ENCODE measurements around the gene MED26.

MED26 gene

DNA sequence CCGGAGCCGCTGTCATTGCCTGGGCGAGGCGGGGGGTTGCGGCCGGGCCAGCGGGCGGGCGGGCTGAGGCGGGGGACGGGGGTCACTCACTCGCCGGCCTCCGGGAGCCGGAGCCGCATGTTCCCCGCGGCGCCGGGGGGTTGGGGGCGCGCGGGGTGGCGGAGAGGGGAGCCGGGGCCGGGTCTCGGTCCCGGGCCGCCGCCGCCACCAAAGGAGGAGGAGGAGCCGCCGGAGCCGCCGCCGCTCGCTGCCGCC lies 149 bp downstream of the MED26 start:
- Histone ChIP-seq H3K36me3 (ENCODE audit: control insufficient read depth, insufficient read depth, low read length) (peaks cover 22% of the 10 kb centered on the region), H3K4me1 (ENCODE audit: control insufficient read depth, insufficient read depth, low read length, poor library complexity, severe bottlenecking) (peaks cover 16% of the 10 kb centered on the region), H3K4me3 (ENCODE audit: insufficient read depth, low read depth, low read length, poor library complexity, severe bottlenecking) (peak overlapping the region; percentile 89), H3K9me3 (ENCODE audit: control insufficient read depth, low read length) (no peaks in the 10 kb centered on the region), H3K27me3 (replicated peaks; ENCODE audit: control insufficient read depth, insufficient read depth, low read length, poor library complexity, severe bottlenecking) (no peaks in the 10 kb centered on the region), H3K27ac (ENCODE audit: insufficient read depth, low read length, poor library complexity, severe bottlenecking) (peak overlapping the region; percentile 71)
- no peak for DNase-seq

DNA sequence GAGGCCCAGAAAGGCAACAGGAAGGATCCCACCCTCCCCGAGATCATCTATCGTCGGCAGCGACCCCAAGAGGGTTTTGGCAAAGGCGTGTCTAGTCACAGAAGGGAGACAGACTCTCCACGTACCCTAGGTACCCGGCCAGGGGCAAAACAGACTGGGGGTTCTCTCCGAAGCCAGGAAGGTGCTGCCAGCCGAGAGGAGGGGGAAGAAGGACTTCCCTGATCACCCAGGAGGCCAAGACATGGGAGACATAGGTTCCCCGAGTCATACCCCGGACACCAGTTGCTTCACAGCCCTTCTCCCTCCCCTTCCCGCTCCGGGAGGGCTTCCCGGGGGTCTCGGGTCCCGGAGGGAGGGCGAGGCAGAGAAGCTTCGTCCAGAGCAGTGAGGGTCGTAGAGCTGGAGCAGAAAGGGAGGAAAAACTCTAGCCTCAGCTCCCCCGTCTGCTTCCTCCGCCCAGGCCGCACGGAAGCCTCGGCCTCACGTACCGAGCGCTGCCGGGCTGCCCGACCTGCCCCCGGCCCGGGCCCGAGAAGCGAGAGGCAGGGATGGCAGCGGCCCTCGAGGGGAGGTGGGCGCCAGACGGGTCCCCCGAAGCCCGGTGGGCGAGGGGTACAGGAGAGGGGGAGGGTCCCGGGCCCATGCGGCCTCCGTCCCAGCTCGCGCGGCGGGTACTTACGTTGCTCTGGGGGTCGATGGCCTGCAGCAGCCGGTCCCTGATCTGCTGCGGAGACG lies 644 bp downstream of the MED26 start:
- Histone ChIP-seq H3K27me3 (replicated peaks; ENCODE audit: control insufficient read depth, insufficient read depth, low read length, poor library complexity, severe bottlenecking) (no peaks in the 10 kb centered on the region), H3K27ac (ENCODE audit: insufficient read depth, low read length, poor library complexity, severe bottlenecking) (peak overlapping the region; percentile 71), H3K4me1 (ENCODE audit: control insufficient read depth, insufficient read depth, low read length, poor library complexity, severe bottlenecking) (peaks cover 16% of the 10 kb centered on the region), H3K9me3 (ENCODE audit: control insufficient read depth, low read length) (no peaks in the 10 kb centered on the region), H3K4me3 (ENCODE audit: insufficient read depth, low read depth, low read length, poor library complexity, severe bottlenecking) (peak overlapping the region; percentile 89), H3K36me3 (ENCODE audit: control insufficient read depth, insufficient read depth, low read length) (peaks cover 20% of the 10 kb centered on the region)
- DNase-seq = no peak

DNA sequence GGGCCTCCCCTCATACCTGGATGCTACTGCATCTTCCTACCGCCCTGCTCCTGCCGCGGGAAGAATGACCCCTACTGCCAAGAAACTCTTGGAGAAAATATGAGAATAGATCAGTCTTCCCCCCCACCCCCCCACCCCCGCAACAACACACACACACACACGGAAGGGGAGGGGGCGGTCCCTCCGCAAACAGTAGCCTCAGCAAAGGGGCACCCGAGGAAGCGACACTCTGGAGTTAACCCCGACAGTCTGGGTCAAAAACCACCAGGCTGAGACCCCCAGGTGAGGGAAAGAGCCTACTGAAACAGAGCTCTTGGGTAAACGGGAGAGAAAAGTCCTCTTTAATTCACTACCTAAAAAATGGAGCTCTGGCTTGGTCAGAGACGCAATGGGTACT lies 1.2 kb downstream of the MED26 start:
- Histone ChIP-seq H3K4me3 (ENCODE audit: insufficient read depth, low read depth, low read length, poor library complexity, severe bottlenecking) (peak overlapping the region; percentile 89), H3K4me1 (ENCODE audit: control insufficient read depth, insufficient read depth, low read length, poor library complexity, severe bottlenecking) (peaks cover 16% of the 10 kb centered on the region), H3K27me3 (replicated peaks; ENCODE audit: control insufficient read depth, insufficient read depth, low read length, poor library complexity, severe bottlenecking) (no peaks in the 10 kb centered on the region), H3K27ac (ENCODE audit: insufficient read depth, low read length, poor library complexity, severe bottlenecking) (peak overlapping the region; percentile 71), H3K9me3 (ENCODE audit: control insufficient read depth, low read length) (no peaks in the 10 kb centered on the region), H3K36me3 (ENCODE audit: control insufficient read depth, insufficient read depth, low read length) (peaks cover 20% of the 10 kb centered on the region)
- DNase-seq = no peak

DNA sequence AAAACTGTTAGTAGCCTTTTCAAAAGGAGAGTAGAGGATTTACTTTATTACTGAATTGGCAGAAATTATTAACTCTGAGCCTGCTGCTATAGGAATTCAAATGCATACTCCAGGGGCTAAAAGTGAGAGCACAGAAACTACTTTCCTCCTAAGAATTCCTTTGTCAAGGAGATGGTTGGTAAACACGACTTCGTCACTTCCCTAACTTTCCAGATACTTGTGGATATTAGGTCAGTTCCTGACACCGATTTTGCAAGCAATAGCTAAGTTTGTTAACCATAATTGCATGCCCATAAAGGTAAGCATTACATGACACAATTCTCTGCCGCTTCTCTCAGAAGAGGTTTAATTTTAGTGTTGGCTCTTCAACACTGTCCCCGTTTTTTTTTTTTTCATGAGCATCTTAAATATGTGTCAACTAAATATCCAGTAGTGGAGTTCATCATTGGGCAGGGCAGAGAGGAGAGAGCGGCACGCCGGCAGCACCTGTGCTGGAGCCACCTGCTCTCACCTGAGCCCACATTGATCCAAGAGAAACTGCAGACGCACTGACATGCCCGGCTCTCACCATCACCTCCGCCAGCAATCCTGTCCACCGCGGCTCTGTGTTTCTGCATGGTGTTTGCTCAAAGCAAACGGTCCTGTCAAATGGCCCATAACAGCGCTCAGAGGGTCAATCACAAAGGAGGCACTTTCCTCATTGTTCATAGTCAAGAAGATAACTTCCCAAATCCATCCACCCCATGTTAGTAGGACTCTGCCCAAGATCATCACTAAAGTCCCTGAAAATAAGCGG lies 2.6 kb downstream of the MED26 start:
- H3K9me3 ChIP-seq (ENCODE audit: control insufficient read depth, low read length) = no peaks in the 10 kb centered on the region
- H3K27me3 ChIP-seq (replicated peaks; ENCODE audit: control insufficient read depth, insufficient read depth, low read length, poor library complexity, severe bottlenecking) = no peaks in the 10 kb centered on the region
- H3K4me3 ChIP-seq (ENCODE audit: insufficient read depth, low read depth, low read length, poor library complexity, severe bottlenecking) = no peak overlapping the region
- H3K27ac ChIP-seq (ENCODE audit: insufficient read depth, low read length, poor library complexity, severe bottlenecking) = no peak overlapping the region
- DNase-seq = no peak
- peaks cover 16% of the 10 kb centered on the region for H3K4me1 ChIP-seq (ENCODE audit: control insufficient read depth, insufficient read depth, low read length, poor library complexity, severe bottlenecking)
- peaks cover 9% of the 10 kb centered on the region for H3K36me3 ChIP-seq (ENCODE audit: control insufficient read depth, insufficient read depth, low read length)

DNA sequence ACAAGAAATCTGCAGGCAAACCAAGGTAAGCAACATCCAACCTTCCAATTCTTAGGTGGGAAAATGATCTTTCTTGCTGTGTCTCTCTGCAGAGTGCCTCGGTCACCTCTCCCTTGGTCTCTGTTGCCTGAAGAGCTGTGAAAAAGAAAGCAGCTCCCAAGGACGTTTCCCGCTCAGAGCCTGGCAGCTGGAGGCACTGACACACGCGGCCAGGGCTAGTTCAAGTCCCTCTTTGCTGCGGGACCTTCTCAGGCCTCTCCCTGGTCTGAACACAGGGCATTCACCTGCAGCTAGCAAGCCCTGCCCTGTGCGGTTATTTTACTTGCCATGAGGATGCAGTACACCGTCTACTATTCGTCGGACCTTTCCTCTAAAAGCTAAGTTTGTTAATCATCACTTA lies 3.8 kb downstream of the MED26 start:
- Histone ChIP-seq H3K4me1 (ENCODE audit: control insufficient read depth, insufficient read depth, low read length, poor library complexity, severe bottlenecking) (peaks cover 13% of the 10 kb centered on the region), H3K36me3 (ENCODE audit: control insufficient read depth, insufficient read depth, low read length) (peaks cover 8% of the 10 kb centered on the region)

DNA sequence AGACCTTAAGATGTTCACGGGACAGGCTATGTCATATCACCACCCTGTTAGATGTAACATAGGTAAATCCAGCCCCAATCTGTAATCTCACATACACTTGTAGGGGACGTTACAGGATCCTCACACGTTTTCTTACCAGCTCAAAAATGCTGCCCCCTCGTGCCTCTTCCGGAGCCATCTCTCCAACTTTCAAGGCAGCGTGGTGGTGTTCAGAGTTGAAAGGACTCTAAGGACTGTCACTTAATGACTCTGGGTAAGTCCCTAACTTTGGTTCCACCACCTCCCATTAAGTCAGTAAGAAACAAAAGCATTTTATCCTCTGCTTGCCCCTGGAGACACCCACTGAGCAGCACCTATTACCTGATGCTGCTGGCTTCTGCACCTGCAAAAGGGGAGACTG lies 4.4 kb downstream of the MED26 start:
- no peak overlapping the region for H3K4me3 ChIP-seq (ENCODE audit: insufficient read depth, low read depth, low read length, poor library complexity, severe bottlenecking)
- H3K4me1 ChIP-seq (ENCODE audit: control insufficient read depth, insufficient read depth, low read length, poor library complexity, severe bottlenecking) = peaks cover 9% of the 10 kb centered on the region
- H3K27ac ChIP-seq (ENCODE audit: insufficient read depth, low read length, poor library complexity, severe bottlenecking) = no peak overlapping the region
- no peak for DNase-seq
- no peaks in the 10 kb centered on the region for H3K9me3 ChIP-seq (ENCODE audit: control insufficient read depth, low read length)
- peaks cover 8% of the 10 kb centered on the region for H3K36me3 ChIP-seq (ENCODE audit: control insufficient read depth, insufficient read depth, low read length)
- H3K27me3 ChIP-seq (replicated peaks; ENCODE audit: control insufficient read depth, insufficient read depth, low read length, poor library complexity, severe bottlenecking) = no peaks in the 10 kb centered on the region

More for the DNA sequence above, 3.8 kb downstream of the MED26 start:
- Histone ChIP-seq H3K9me3 (ENCODE audit: control insufficient read depth, low read length) (no peaks in the 10 kb centered on the region), H3K27ac (ENCODE audit: insufficient read depth, low read length, poor library complexity, severe bottlenecking) (no peak overlapping the region), H3K27me3 (replicated peaks; ENCODE audit: control insufficient read depth, insufficient read depth, low read length, poor library complexity, severe bottlenecking) (no peaks in the 10 kb centered on the region), H3K4me3 (ENCODE audit: insufficient read depth, low read depth, low read length, poor library complexity, severe bottlenecking) (no peak overlapping the region)
- DNase-seq = no peak

DNA sequence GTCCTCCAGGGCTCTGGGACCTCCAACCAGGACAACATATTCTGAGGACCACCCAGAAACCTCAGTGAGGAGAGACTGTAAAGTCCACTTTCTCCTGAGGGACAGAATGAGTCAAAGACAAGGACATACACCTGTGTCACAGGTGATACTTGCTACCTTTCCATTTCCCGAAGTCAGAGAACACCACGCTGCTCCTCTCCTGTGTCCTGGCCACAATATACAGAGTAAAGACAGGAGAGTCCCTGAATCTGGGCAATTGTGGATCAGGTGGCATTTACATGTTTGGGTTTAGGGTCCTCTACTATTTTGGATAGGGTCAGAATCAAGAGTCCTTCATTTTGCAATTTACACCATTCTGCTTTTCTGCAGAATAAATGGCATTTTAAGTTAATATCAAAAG lies 4.9 kb downstream of the MED26 start:
- Histone ChIP-seq H3K27ac (ENCODE audit: insufficient read depth, low read length, poor library complexity, severe bottlenecking) (no peak overlapping the region), H3K9me3 (ENCODE audit: control insufficient read depth, low read length) (no peaks in the 10 kb centered on the region), H3K36me3 (ENCODE audit: control insufficient read depth, insufficient read depth, low read length) (peaks cover 8% of the 10 kb centered on the region), H3K4me1 (ENCODE audit: control insufficient read depth, insufficient read depth, low read length, poor library complexity, severe bottlenecking) (peaks cover 9% of the 10 kb centered on the region), H3K27me3 (replicated peaks; ENCODE audit: control insufficient read depth, insufficient read depth, low read length, poor library complexity, severe bottlenecking) (no peaks in the 10 kb centered on the region), H3K4me3 (ENCODE audit: insufficient read depth, low read depth, low read length, poor library complexity, severe bottlenecking) (no peak overlapping the region)
- DNase-seq = no peak

DNA sequence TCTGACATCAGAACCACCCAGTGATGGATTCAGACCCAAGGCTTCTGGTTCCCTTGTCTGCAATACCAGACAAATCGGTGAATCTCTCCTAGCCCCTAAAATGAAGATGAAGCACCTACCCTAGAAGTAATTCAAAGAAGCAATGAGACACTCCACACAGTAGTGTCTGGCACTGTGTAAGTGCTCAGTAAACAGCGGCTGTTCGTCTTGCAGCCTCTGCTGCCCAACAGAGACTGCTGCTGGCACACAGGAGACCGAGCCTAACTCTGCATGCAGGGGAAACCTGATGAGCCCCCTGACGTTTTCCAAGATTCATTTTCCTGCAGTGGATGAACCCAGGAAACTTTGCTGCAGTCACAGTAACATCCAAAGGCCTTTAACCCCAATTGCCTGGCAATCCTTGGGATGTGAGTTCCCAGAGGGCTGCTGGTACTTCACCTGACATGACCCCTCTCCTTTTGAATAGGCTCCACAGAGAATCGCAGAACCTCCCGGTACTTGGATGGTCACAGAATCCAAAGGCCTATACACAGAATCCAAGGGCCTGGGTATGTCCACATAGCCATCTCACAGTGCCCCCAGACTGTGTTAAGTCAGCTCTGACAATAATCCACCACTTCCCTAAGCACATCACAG lies 6.7 kb downstream of the MED26 start:
- peaks cover 8% of the 10 kb centered on the region for H3K36me3 ChIP-seq (ENCODE audit: control insufficient read depth, insufficient read depth, low read length)
- DNase-seq = no peak
- H3K4me1 ChIP-seq (ENCODE audit: control insufficient read depth, insufficient read depth, low read length, poor library complexity, severe bottlenecking) = peaks cover 5% of the 10 kb centered on the region
- no peaks in the 10 kb centered on the region for H3K27me3 ChIP-seq (replicated peaks; ENCODE audit: control insufficient read depth, insufficient read depth, low read length, poor library complexity, severe bottlenecking)
- H3K9me3 ChIP-seq (ENCODE audit: control insufficient read depth, low read length) = no peaks in the 10 kb centered on the region
- H3K4me3 ChIP-seq (ENCODE audit: insufficient read depth, low read depth, low read length, poor library complexity, severe bottlenecking) = no peak overlapping the region
- H3K27ac ChIP-seq (ENCODE audit: insufficient read depth, low read length, poor library complexity, severe bottlenecking) = no peak overlapping the region

DNA sequence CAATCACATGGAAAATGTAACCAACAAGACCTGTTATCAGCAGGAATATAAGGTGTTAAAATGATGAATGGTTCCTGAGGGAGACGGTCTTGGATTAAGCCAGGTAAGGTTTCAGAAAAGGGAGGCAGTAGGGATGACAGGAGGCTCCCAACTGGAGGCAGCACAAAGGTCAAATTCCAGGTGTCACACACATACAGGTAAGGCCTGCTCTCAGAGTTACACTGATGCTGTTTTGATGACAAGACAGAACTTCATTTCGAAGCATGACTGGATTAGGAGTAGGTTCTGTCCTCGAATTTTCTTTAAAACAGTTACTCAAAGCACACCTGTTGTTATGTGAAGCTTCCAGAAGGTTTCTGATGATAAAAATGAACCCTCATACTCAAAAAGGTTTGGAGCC lies 7.4 kb downstream of the MED26 start:
- no peak for DNase-seq
- H3K36me3 ChIP-seq (ENCODE audit: control insufficient read depth, insufficient read depth, low read length) = peaks cover 3% of the 10 kb centered on the region
- no peak overlapping the region for H3K4me3 ChIP-seq (ENCODE audit: insufficient read depth, low read depth, low read length, poor library complexity, severe bottlenecking)
- H3K9me3 ChIP-seq (ENCODE audit: control insufficient read depth, low read length) = no peaks in the 10 kb centered on the region
- no peak overlapping the region for H3K27ac ChIP-seq (ENCODE audit: insufficient read depth, low read length, poor library complexity, severe bottlenecking)
- H3K4me1 ChIP-seq (ENCODE audit: control insufficient read depth, insufficient read depth, low read length, poor library complexity, severe bottlenecking) = peaks cover 6% of the 10 kb centered on the region
- no peaks in the 10 kb centered on the region for H3K27me3 ChIP-seq (replicated peaks; ENCODE audit: control insufficient read depth, insufficient read depth, low read length, poor library complexity, severe bottlenecking)

DNA sequence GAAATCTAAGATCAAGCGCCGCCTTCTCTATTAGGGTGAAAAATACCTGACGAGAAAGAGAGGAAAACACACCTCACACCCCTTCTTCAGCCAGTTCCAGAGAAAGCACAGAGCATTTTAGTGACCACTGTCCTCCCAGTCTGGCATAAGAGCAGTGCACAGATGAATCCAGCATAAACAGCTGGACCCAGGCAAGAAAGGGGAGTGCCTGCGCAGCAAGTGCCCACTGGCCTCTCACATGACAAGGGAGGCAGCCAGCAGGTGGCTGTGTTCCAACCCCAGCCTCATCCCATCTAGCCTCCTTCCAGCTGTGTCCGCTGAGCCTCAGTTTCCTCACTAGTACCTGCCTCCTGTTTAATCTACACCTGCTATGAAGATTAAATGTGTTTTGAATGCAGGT lies 8.0 kb downstream of the MED26 start:
- Histone ChIP-seq H3K36me3 (ENCODE audit: control insufficient read depth, insufficient read depth, low read length) (no peaks in the 10 kb centered on the region), H3K4me3 (ENCODE audit: insufficient read depth, low read depth, low read length, poor library complexity, severe bottlenecking) (no peak overlapping the region), H3K4me1 (ENCODE audit: control insufficient read depth, insufficient read depth, low read length, poor library complexity, severe bottlenecking) (peaks cover 6% of the 10 kb centered on the region), H3K9me3 (ENCODE audit: control insufficient read depth, low read length) (no peaks in the 10 kb centered on the region), H3K27me3 (replicated peaks; ENCODE audit: control insufficient read depth, insufficient read depth, low read length, poor library complexity, severe bottlenecking) (no peaks in the 10 kb centered on the region), H3K27ac (ENCODE audit: insufficient read depth, low read length, poor library complexity, severe bottlenecking) (no peak overlapping the region)
- DNase-seq = no peak

All from effector memory CD4-positive, alpha-beta T cell (primary cell).